ENCODE data around the gene TNFRSF8.
"Not testable (repeated sequence)": the region's sequence is repeated elsewhere in the genome, so short reads cannot be mapped to it uniquely, and the experiment has no call there.

GRCh38 chr1:12039824-12040456 lies 23.2 kb upstream of the TNFRSF8 start:
- TF ChIP-seq, protein P1, sequence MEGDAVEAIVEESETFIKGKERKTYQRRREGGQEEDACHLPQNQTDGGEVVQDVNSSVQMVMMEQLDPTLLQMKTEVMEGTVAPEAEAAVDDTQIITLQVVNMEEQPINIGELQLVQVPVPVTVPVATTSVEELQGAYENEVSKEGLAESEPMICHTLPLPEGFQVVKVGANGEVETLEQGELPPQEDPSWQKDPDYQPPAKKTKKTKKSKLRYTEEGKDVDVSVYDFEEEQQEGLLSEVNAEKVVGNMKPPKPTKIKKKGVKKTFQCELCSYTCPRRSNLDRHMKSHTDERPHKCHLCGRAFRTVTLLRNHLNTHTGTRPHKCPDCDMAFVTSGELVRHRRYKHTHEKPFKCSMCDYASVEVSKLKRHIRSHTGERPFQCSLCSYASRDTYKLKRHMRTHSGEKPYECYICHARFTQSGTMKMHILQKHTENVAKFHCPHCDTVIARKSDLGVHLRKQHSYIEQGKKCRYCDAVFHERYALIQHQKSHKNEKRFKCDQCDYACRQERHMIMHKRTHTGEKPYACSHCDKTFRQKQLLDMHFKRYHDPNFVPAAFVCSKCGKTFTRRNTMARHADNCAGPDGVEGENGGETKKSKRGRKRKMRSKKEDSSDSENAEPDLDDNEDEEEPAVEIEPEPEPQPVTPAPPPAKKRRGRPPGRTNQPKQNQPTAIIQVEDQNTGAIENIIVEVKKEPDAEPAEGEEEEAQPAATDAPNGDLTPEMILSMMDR (IDR thresholded peaks at IDR 0.05): not testable (repeated sequence)
- TF ChIP-seq RCOR1 (IDR thresholded peaks at IDR 0.05; ENCODE audit: low read depth, low read length); POLR2A (IDR thresholded peaks at IDR 0.05; ENCODE audit: low read length); MAFK (IDR thresholded peaks at IDR 0.05; ENCODE audit: partially characterized antibody); TFCP2L1 (CRISPR knock-in tag; IDR thresholded peaks at IDR 0.05); CBX2 (IDR thresholded peaks at IDR 0.05; ENCODE audit: borderline replicate concordance, low read depth); MAX (IDR thresholded peaks at IDR 0.05): not testable (repeated sequence)

Measured in A549 (cell line).